Left ventricle myocardium inferior (tissue), 1 donor: Measurements from ENCODE around the gene TCF12. TPM values are rescaled to one million over a fixed set of nuclear protein-coding genes. Genes with fewer than 3 reads are reported as not detected.

Experiments used
- DNase-seq: peaks from one replicate; pipeline ENCODE4 v3.0.0-alpha.2; 2020
- H3K27ac ChIP-seq: fragments of 200-600 bp; replicated peaks from 2 replicates; pipeline ENCODE4 v1.8.0; 2021
- H3K27me3 ChIP-seq: fragments of 200-600 bp; 2 replicates; pipeline ENCODE4 v1.8.0; 2021; ENCODE audit warnings: low read depth
- H3K36me3 ChIP-seq: fragments of 200-600 bp; 2 replicates; pipeline ENCODE4 v1.8.0; 2021
- H3K4me1 ChIP-seq: fragments of 200-600 bp; 2 replicates; pipeline ENCODE4 v1.8.0; 2021
- H3K4me3 ChIP-seq: fragments of 200-600 bp; 2 replicates; pipeline ENCODE4 v1.8.0; 2021; ENCODE audit warnings: mild to moderate bottlenecking, moderate library complexity
- H3K9me3 ChIP-seq: fragments of 200-600 bp; replicated peaks from 2 replicates; pipeline ENCODE4 v1.8.0; 2021
- CTCF ChIP-seq: fragments of 200-600 bp; IDR thresholded peaks from 2 replicates; pipeline ENCODE4 v1.8.0; 2021; ENCODE audit warnings: antibody characterized with exemption, mild to moderate bottlenecking, borderline replicate concordance
- intact Hi-C: fragments of 100-400 bp; cut with micrococcal nuclease; formaldehyde crosslinking; loops from one replicate; pipeline ENCODE4 v1.11.0; 2022
- total RNA-seq: library from RNA; stranded (reverse); fragmentation: NEBNext Ultra II Directional; extraction: Animal tissue kit (Norgen Biotek cat#: 25700); gene quantifications from one replicate; pipeline ENCODE4 v1.2.1, GENCODE V29; 2021
- donor health status: DM: no; HTN: yes; CAD: no; lungs with severe emphysema.

The TCF12 gene
- total RNA-seq, 1 donor from 2014 or later: 52.1 TPM

DNA sequence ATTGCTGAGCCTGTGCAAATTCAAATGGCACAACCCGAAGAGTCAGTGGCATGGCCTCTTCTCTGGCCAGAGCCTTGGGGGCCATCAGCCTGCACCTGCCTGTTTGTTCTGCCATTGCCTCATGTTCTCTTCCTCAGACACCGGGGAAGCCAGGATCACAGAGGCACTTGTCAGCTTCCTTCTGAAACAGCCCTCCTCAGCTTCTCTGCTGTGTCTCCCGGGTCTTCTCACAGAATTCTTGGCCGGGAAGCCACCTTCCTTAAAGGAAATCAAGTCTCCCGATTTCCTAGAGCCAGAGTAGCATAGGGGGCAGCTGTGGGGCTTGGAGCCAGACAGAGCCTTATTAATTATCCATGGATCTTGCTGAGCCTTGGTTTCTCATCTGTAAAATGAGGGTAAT lies 410.5 kb downstream of the TCF12 start:
- intact Hi-C loops: no loop called here
- peaks cover 4% of the 10 kb centered on the region for H3K4me1 ChIP-seq
- no peaks in the 10 kb centered on the region for H3K36me3 ChIP-seq
- no peak for DNase-seq
- TF ChIP-seq CTCF: no peak
- H3K27me3 ChIP-seq: no peaks in the 10 kb centered on the region
- H3K4me3 ChIP-seq: no peak overlapping the region
- no peak overlapping the region for H3K27ac ChIP-seq
- H3K9me3 ChIP-seq: no peaks in the 10 kb centered on the region

GRCh38 chr15:57329582-57330367 lies 411.3 kb downstream of the TCF12 start:
- intact Hi-C loops: no loop called here
- peak; percentile 5 for DNase-seq
- H3K27ac ChIP-seq: no peak overlapping the region
- H3K4me1 ChIP-seq: peaks cover 10% of the 10 kb centered on the region
- no peaks in the 10 kb centered on the region for H3K27me3 ChIP-seq
- TF ChIP-seq CTCF: no peak
- no peaks in the 10 kb centered on the region for H3K9me3 ChIP-seq
- no peak overlapping the region for H3K4me3 ChIP-seq
- H3K36me3 ChIP-seq: no peaks in the 10 kb centered on the region

DNA sequence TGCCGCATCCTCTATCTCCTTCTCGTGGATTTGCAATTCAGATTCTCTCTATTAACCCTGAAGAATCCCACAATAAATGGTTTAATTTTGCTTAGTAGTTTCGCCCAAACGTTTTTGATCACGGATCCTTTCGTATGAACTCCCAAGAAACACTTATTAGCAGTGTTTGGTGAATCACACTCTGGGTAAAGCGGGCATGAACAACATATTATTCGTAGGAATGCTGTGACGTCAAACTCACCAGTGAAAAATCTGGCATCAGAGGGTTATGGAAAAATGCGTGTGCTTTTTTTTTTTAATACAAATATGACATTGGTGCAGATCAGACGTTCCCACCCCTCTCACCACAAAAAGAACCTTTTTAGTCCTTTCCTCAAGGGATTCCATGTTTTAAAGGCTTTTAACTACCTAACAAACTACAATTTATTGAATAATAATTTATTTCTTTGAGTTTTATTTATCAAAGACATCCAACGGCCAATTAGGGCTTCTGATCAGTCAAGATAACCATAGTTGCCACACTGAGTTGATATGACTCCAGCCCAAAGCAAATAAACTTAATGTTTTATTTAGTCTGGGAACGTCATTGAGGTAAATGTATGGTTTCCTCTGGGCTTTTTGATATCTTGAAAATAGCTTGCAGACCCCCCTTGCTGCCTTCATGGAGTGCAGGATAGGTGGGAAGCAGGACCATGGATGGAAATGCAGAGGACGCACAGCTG lies 412.3 kb downstream of the TCF12 start:
- no peak overlapping the region for H3K4me3 ChIP-seq
- H3K27me3 ChIP-seq: no peaks in the 10 kb centered on the region
- peaks cover 20% of the 10 kb centered on the region for H3K4me1 ChIP-seq
- no peaks in the 10 kb centered on the region for H3K9me3 ChIP-seq
- no peaks in the 10 kb centered on the region for H3K36me3 ChIP-seq
- H3K27ac ChIP-seq: no peak overlapping the region
- DNase-seq: no peak
- no peak for TF ChIP-seq CTCF
- intact Hi-C loops: no loop called here

GRCh38 chr15:57332326-57332725 lies 413.9 kb downstream of the TCF12 start:
- no peak for DNase-seq
- Histone ChIP-seq H3K4me3 (no peak overlapping the region), H3K4me1 (peaks cover 25% of the 10 kb centered on the region), H3K27ac (no peak overlapping the region), H3K36me3 (no peaks in the 10 kb centered on the region), H3K27me3 (no peaks in the 10 kb centered on the region), H3K9me3 (no peaks in the 10 kb centered on the region)
- no peak for TF ChIP-seq CTCF
- intact Hi-C loops: no loop called here

- no peak for DNase-seq
- Histone ChIP-seq H3K36me3 (no peaks in the 10 kb centered on the region), H3K27me3 (no peaks in the 10 kb centered on the region), H3K4me1 (peaks cover 31% of the 10 kb centered on the region), H3K27ac (no peak overlapping the region), H3K4me3 (no peak overlapping the region), H3K9me3 (no peaks in the 10 kb centered on the region)
- intact Hi-C loops: no loop called here
- TF ChIP-seq CTCF: no peak
Measured at GRCh38 chr15:57333487-57333886, 415.0 kb downstream of the TCF12 start.
